HL-60/S4 treated with retinoic acid at 250 ng/mL for 4 days and 3 days (cell line): Measurements from ENCODE around the gene PTPRG.

Source experiments
- in situ Hi-C: fragments of 300-500 bp; cut with MboI; formaldehyde crosslinking; loops from 2 replicates; pipeline ENCODE4 v1.7.0; 2022; ENCODE audit warnings: low sequenced_read_pairs

PTPRG gene

GRCh38 chr3:62084558-62084957, 523.2 kb downstream of the PTPRG start:
- in situ Hi-C loops: no loop called here

DNA sequence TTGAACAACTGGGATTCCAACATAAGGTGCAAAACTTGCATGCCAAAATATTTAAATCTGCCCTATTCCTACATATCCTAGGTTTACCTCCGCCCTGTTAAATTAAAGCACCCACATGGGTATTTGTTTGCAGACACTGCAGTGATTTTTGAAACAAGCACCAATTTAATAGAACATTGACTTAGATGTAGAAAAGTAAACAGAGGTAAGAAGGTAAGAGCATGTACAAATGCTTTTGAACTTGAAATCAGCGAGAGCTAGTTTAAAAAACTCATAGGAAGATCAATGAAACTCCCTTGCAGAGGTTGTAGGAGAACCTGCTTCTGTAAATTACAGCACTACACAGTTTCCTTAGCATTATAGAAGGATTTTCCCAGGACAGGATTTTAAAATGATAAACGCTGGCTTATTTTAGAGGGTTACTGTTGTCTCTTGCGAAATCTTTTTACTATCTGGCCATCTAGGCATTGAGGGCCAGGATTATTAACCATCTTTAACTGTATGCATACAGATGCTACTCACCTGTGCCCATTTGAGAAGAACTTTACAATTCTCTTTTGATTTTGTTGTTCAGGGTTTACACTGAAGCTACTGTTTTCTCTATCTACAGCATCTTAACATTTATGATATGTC, 527.2 kb downstream of the PTPRG start:
- in situ Hi-C loops: no loop called here

GRCh38 chr3:62090066-62090465, 528.7 kb downstream of the PTPRG start:
- in situ Hi-C loops: no loop called here

DNA sequence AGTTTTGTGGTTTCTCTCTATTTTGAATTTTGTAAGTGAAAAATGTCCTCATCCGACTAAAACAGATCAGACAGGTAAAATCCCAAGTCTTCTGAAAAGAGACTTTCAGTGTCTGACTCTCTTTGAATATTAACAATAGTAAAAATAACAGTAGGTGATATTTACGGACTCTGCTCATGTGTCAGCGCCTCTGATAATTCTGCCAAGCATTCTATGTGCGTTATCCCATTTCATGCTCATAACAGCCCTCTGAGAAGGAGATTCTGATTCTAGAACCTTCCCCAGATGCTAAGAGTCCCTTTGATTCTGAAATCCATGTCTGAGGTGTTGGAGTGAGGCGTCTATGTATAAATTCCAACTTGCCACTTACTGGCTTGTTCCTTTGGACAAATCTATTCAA, 529.1 kb downstream of the PTPRG start:
- in situ Hi-C loops: no loop called here

GRCh38 chr3:62093025-62093424, 531.7 kb downstream of the PTPRG start:
- in situ Hi-C loops: no loop called here

DNA sequence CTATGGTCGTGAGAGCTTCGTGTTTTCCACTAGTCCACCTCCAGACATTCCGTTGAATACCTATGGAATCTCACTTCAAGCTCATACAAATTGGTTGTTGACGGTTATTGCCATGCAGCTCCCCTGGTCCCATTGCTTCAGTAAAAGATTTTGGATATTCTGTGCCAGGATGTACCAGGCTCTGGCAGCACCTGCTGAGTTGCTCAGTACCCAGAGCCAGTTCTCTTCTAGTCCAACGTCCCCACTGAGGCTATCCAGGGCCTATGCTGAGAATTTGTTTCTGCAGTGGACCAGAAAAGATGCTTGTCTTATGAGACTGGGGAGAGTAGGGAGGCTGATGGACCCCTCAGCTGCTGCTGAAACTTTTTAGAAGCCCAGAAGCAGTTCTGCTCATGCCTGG, 533.1 kb downstream of the PTPRG start:
- in situ Hi-C loops: no loop called here

- in situ Hi-C loops: no loop called here
Measured at GRCh38 chr3:62095080-62095479, 533.7 kb downstream of the PTPRG start.

DNA sequence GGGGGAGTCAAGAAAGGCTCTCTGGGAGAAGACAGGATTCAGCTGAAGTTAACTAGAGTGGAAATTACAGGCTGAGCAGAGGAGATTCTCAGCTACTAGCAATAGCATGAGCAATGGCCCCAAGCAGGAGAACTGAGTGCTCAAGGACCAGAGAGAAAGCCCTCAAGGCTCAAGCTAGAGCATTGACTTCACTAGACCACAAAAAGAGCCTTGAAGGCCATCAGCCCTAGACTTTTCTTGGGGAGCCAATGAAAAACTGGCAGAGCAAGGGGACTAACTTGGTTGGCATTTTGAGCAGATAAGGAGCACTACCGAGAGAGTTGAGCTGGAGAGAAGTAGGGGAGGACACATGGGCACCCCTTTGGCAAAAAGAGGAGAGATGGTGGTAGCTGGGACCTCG, 534.4 kb downstream of the PTPRG start:
- in situ Hi-C loops: no loop called here

GRCh38 chr3:62096521-62096920, 535.1 kb downstream of the PTPRG start:
- in situ Hi-C loops: no loop called here

- in situ Hi-C loops: no loop called here
Measured at GRCh38 chr3:62097121-62097520, 535.8 kb downstream of the PTPRG start.

DNA sequence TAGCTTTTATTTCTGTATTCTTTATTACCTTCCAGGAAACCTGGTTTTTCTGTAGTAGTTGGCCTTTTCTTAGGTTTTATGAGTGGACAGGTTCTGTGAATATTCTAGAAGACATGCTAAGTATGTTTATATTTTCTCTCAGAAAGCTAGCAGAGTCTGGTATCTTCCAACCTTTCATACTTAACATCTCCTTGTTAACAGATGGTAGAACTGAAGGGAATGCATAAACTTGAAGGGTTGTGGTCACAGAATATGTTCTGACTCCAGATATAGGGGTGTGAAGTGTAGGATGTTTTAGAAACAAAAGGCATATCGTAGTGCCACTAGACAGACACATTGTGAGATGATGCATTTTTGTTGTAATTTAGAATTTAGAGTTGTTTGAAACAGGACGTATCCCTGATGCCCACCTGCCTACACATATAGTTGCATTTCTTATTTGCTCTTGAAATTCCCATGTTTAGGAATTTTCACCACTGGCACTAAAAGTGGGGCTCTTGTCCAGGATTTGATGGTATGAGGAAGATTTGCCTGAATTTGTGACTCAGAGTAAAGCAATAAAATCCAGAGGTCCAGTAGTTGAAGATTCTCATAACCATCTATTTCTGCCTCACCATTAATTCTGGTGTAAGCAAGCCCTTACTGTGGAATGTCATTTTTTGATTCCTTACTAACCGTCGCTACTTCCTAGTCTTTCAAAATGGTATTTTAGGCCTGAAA, 537.4 kb downstream of the PTPRG start:
- in situ Hi-C loops: no loop called here

DNA sequence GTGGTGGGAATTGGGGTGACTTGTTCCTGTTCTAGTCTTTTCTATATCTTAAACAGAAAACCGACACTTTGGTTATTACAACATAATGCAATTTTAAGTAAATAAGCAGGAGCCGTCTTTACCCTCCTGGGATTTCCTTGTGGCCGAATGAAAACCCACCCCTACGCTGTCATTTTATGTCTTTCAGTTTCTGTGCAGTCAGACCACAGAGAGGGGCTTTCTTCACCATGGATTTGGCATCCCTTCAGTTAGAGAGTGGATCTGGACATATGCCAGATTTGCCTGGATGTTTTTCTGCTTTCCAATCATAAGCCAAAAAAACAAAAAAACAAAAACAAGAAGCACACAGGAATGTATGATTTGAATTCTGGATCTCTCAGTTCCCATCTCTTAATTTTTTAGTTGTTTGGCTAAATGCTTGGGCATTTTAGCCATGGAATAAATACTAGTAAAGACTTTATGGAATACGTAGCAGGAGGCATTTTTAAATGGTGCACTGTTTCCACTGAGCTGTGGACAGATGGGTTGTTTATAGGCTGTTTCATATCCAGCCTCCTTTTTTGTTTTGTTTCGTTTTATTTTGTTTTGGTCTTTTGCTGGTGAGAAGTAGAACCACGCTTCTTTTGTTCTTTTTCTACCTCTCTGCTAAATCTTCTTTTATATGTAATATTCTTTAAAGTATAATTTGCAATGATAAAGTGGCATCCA, 539.1 kb downstream of the PTPRG start:
- in situ Hi-C loops: no loop called here

- in situ Hi-C loops: no loop called here
Measured at GRCh38 chr3:62101488-62101887, 540.1 kb downstream of the PTPRG start.

- in situ Hi-C loops: no loop called here
Measured at GRCh38 chr3:62103531-62103930, 542.2 kb downstream of the PTPRG start.

GRCh38 chr3:62109534-62109933, 548.2 kb downstream of the PTPRG start:
- in situ Hi-C loops: no loop called here

DNA sequence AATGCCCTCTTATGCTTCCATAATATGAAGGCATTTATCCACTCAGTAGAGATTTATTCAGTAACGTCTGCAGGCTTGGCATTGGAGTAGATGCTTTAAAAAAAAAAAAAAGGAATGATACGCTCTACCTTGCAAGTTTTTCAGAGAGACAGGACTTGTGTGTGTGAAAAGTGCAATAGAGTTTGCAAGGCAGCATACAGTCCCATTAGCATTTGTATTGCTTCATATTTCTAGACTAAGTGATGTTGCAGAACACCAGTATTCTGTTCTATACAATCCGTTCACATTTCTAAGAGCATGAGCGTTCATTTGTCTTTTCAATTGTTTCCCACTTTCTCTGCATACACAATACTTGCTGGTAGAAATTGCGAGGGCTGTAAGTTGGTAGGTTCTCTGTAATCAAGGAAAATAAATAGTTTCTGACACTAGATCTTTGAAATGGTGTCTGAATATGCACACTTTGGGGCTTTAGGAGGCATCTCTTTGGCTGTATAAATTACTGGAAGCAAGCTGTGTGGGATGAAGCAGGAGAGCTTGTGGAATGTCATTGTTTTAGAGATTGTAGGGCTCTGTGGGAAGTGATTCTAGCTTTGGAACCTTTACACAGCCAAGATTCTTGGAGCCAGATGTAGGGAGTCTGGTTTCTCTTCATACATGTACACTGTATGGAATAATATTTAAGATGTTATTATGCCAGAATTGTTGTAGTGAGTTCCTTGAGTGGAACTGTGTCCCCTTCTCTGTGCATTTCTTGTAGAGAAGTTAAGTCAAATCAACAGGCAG, 549.3 kb downstream of the PTPRG start:
- in situ Hi-C loops: no loop called here

- in situ Hi-C loops: no loop called here
Measured at GRCh38 chr3:62113092-62113491, 551.7 kb downstream of the PTPRG start.

GRCh38 chr3:62114763-62115162, 553.4 kb downstream of the PTPRG start:
- in situ Hi-C loops: no loop called here

DNA sequence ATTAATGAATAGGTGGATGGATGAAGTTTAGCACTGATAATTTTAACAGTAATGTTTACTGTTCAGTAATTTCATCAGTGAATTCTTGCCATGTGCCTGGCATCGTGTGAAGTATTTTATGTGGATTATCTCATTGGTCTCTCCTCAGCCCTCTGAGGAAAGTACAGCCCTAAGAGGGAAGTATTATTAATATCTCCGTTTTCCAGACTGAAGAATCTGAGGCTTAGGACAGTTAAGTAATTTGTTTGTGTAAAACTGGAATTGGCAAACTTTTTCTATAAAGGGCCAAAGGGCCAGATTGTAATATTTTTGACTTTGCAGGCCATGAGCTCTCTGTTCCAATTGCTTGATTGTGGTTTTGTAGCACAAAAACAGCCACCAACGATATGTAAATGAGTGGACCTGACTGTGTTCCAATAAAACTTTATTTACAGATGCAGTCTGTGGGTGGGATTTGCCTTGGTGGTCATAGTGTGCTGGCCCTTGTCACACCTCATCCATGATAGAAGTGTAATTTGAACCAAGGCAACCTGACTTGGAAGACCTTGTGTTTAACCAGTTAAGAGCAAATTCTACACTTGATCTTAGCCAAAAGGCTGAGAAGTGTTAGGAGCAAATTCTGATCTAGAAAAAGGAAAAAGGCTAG, 556.7 kb downstream of the PTPRG start:
- in situ Hi-C loops: no loop called here

- in situ Hi-C loops: no loop called here
Measured at GRCh38 chr3:62119139-62119538, 557.8 kb downstream of the PTPRG start.

DNA sequence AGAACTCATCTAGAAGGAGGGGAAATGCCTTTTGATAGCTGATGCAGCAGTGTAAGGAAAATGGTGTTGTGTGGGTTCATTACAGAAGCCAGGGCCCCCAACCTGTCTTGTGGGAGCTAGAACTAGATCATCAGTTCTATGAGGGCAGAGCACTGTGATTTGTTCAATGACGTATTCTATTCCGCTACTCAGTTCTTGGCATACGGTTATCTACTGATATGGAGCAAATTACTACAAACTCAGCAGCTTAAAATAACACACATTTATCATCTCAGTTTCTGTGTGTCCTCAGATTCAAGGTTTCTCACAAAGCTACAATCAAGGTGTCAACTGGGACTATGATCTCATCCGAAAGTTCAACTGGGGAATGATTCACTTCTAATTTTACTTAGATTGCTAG, 561.4 kb downstream of the PTPRG start:
- in situ Hi-C loops: no loop called here
